ENCODE measurements around the gene AP5M1. TPM values are rescaled to one million over a fixed set of nuclear protein-coding genes. Genes with fewer than 3 reads are reported as not detected.

AP5M1 gene
- total and polyA plus RNA-seq, 2 of the 13 experiments (the other 11 are each of a cell fraction or from before 2014, with no cell fraction given): 14.8 to 35.0 TPM

- no peak for TF ChIP-seq NR2F6 (IDR thresholded peaks at IDR 0.05)
- no peak for TF ChIP-seq NR2F6 (CRISPR knock-in tag; IDR thresholded peaks at IDR 0.05)
- peak; percentile 81 for TF ChIP-seq ZGPAT (CRISPR knock-in tag; IDR thresholded peaks at IDR 0.05)
- peak; percentile 74 for TF ChIP-seq SALL1 (CRISPR knock-in tag; IDR thresholded peaks at IDR 0.05)
- no peak; the same call in 1 of the 2 replicates for TF ChIP-seq HOMEZ (CRISPR knock-in tag; IDR thresholded peaks at IDR 0.05; ENCODE audit: low read depth)
- no peak; the same call in 1 of the 2 replicates for TF ChIP-seq ZNF614 (CRISPR knock-in tag; IDR thresholded peaks at IDR 0.05; ENCODE audit: borderline replicate concordance)
- no peak for TF ChIP-seq ZNF296 (CRISPR knock-in tag; conservative IDR thresholded peaks at IDR 0.05)
- TF ChIP-seq ATF5 (CRISPR knock-in tag; IDR thresholded peaks at IDR 0.05; ENCODE audit: low read depth): no peak
- peak; percentile 66; the same call in 1 of the 2 replicates for TF ChIP-seq ZNF790 (CRISPR knock-in tag; IDR thresholded peaks at IDR 0.05; ENCODE audit: borderline replicate concordance)
- peak; percentile 86 for TF ChIP-seq POLR2G (IDR thresholded peaks at IDR 0.05; ENCODE audit: low read depth, low read length)
- TF ChIP-seq ZBTB20 (CRISPR knock-in tag; IDR thresholded peaks at IDR 0.05; ENCODE audit: borderline replicate concordance, low read depth): peak; percentile 68; the same call in 1 of the 2 replicates
- TF ChIP-seq MIXL1 (CRISPR knock-in tag; IDR thresholded peaks at IDR 0.05): 0 out of 2 replicates have a peak, but pooled peaks have one; percentile 13
- 0 out of 2 replicates have a peak, but pooled peaks have one; percentile 65 for TF ChIP-seq ZNF570 (CRISPR knock-in tag; IDR thresholded peaks at IDR 0.05; ENCODE audit: borderline replicate concordance)
- TF ChIP-seq SMARCE1 (IDR thresholded peaks at IDR 0.05; ENCODE audit: borderline replicate concordance): no peak
- no peak for TF ChIP-seq ZNF275 (CRISPR knock-in tag; IDR thresholded peaks at IDR 0.05; ENCODE audit: borderline replicate concordance)
- no peak for TF ChIP-seq ZNF512B (CRISPR knock-in tag; IDR thresholded peaks at IDR 0.05; ENCODE audit: borderline replicate concordance)
- peak; percentile 80; the same call in 1 of the 2 replicates for TF ChIP-seq ZMAT3 (CRISPR knock-in tag; conservative IDR thresholded peaks at IDR 0.05)
- TF ChIP-seq GMEB1 (CRISPR knock-in tag; IDR thresholded peaks at IDR 0.05; ENCODE audit: borderline replicate concordance): peak; percentile 93
- TF ChIP-seq ZNF556 (CRISPR knock-in tag; IDR thresholded peaks at IDR 0.05; ENCODE audit: borderline replicate concordance): peak; percentile 62; the same call in 1 of the 2 replicates
Measured at GRCh38 chr14:57268161-57269069, at the start of gene AP5M1, which contains the start of gene EXOC5 (continued).
